IPS-NIHi7 (cell line): ENCODE results near the gene BRD1.

Source experiments
- DNase-seq: peaks from one replicate; pipeline ENCODE4 v3.0.0; 2012; ENCODE audit warnings: mixed read lengths; ENCODE audit errors: extremely low spot score

BRD1 gene

GRCh38 chr22:49728570-49729271 lies 99.0 kb downstream of the BRD1 start:
- DNase-seq = no peak

DNA sequence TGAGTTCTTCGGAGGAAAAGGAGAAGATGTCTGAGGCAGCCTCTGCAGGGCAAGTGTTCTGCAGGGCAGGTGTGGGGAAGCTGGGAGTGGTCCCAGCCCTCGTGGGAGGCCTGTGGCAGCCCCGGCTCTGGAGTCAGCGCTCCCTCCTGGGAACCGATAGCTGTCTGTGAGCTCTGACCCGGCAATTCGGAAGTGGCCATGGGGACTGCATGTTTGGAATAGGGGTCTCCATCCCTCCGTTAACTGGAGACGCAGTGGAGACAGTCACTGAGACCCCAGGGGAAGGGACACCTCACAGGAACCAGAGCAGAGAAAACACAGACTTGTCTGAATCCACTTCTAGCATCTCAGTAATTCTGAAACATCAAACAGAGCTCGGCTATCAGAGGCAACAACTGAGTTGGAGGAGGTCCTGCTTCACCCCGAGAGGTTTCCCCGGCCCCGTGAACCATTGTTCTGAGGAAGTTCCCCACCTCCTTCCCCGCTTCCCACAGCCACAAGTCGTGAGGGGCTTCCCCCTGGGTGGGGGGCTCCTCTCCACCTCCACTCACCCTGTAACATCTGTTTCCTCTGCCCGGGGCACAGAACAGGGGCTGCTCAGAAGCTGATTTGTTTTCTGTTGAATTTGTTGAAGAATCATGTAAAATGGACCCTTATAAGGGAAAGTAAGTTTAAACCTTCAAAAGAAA lies 99.6 kb downstream of the BRD1 start:
- DNase-seq = no peak

DNA sequence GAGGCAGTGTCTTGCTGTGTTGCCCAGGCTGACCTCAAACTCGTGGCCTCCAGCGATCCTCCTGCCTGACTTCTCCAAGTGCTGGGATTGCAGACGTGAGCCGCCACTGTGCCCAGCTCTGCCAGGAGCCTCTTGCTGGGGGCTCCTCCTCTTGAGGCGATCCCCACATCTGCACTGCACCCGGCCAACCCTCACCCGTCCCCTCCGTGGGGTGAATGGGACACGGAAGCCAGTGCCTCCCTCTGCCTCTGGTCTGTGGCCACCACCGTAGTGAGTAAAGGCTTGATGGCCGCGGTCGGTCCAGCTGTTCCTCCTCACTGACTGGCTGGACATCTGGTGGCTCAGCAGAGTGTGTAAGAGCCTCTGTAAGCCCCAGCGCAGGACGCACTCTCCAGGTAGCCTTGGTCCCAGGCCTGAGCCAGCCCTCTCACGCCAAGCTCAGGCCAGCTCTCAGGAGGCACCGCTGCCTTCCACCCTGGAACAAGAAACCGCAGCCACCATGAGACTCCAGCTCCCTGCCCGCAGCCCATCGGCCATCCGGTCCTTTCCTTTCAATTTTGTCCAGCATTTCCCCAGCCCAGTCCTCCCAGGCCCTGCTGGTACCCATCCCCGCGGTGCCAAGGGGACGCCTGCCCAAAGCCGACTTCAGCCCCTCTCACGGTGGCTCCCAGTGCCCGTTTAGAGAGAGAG lies 100.3 kb downstream of the BRD1 start:
- DNase-seq = no peak

- no peak for DNase-seq
Measured at GRCh38 chr22:49726701-49727101, 101.0 kb downstream of the BRD1 start.

DNA sequence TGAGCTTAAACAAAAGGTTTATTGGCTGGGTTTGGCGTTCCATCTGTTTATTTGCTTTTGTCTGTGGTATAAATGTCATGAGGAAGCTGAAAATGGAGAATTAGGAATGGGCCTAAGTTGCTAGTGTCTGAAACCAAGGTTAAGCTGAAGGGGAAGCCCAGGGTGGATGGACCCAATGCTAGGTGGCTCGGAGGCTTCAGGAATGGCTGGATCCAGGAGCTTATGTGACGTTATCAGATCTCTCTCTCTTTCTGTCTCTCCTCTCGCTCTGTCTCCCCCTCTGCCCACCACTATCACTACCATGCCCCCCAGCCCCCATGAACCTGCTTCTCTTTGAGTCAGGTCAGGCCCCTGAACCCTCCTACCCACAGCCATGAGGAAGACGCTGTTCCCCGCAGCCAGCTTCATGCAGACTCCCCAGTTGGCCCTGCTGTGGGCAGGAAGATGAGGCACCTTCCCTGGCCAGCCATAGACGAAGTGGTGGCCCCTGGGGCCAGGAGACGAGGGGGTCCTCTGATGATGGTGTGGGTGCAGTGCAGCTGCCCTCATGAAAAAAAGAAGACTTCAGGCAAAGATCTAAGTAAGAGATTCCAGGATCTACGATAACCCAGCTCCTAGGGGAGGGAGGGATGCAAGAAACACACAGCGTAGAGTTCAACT lies 101.5 kb downstream of the BRD1 start:
- DNase-seq = no peak

DNA sequence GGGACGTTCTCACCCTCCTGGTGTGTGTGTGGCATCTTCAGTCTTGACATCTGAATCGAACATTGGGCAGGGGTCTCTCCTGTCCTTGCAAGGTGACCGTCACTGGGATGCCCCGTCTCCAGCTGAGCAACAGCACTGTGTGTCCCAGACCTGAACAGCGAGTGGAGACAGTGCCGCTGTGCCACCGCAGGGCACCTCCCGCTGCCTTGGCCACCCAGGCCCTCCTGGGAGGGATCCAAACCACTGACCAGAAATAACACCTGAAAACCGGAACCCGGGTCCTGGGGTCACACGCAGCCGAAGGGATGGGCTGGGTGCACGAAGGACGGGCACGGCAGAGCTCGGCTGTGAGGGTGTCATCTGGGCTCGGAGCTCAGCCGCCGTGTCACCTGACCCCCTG lies 102.2 kb downstream of the BRD1 start:
- no peak for DNase-seq

DNA sequence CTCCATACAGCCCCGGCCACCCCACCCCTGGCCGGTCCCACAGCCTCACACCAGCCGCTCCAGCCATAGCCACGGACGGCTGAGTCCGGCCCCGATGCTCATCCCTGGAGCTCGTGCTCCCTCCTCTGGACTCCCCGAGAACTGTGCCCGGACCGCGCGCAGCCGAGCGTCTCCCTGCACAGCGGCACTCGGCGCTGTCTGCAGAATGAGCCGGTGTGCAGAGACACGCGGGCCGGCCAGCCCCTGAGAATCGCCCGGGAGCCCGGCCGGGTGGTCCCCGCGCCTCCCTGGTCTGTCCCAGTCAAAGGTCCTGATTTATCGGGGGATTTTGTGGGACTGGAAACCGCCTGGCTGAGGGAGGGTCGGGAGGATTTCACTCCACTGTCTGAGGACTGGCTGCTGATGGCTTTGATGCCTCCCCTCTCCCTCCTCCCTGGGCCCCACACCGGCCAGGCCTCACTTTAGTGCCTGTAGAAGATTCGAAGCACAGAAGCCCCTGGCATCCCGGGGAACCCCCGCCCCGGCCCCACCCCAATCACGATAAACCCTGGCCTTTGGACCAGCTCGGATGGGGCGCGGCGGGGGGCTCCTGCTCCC lies 102.7 kb downstream of the BRD1 start:
- peak; percentile 92 for DNase-seq

DNA sequence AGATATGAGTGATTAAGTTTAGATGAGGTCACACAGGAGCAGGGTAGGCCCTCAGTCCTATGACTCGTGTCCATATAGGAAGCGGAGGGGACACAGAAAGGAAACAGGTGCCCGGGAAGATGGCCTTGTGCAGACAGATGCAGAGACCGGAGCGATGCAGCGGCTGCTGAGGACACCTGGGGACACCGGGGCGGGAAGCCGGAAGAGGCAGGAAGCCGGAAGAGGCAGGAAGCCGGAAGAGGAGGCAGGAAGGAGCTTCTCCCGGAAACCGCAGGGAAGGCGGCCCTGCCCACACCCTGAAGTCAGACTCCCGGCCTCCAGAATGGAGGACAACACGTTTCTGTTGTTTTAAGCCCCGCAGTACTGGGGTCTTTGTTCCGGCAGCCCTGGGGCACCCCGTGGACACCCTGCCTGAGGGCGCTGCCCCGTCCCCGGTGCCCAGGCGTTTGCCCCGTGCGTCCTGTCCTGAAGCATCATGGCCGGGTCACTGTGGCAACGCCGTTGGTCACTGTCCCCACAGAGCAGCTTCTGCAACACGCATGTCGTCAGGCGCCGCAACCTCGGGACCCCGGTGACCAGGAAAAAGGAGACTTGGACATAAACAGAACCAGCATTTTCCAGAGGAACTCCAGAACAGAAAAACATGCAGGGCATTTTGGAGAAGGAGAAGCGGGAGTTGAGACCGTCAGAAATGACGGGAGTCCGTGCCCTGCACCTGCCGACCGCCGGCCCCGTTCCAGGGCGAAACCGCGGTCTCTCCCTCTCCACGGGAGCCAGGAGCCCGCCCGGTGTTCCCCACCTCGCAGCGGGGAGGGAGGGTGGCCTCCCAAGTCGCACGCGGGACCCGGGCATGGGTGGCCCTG lies 103.4 kb downstream of the BRD1 start:
- DNase-seq = no peak

DNA sequence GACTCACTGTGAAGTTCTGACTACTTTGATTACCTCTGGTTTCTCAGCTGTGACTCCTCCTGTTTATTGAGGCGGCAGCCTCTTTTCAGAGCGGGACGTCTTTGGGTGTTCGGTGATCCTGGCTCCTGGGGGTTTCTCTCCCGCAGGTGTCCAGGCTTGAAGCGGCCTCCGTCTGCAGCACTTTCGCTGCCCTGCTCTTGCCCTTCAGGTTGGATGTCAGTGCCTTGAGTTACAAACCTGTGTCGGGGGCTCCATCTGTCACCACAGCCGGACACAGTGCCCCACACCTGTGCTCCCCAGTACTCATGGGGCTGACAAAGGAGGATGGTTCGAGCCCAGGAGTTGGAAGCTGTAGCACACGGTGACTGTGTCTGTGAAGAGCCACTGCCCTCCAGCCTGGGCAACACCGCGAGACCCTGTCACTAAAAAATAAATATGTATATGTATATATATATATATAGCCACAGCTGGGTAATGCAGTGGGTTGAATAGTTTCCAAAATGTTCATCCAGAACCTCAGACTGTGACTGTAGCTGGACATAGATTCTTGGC lies 104.1 kb downstream of the BRD1 start:
- no peak for DNase-seq
